ENCODE results near the gene HES2.
"Not testable (repeated sequence)": the region's sequence is repeated elsewhere in the genome, so short reads cannot be mapped to it uniquely, and the experiment has no call there.

The HES2 gene

DNA sequence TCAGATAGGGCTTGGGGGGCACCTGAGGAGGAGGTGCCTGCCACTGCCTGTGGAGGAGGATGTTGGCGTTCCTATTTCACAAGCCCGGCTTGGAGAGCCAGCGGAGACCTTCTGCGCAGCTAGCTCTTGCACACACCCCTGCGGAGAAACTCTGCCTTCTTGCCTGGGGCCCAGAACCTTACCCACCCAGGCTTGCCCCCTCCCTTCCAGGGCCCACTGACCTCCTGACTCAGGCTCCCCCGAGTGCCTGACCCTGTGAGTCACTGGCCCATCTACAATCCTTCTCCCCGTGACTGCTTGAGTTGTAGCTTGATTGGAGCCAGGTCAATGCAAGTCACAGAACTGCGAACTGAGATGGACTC, 3.4 kb downstream of the HES2 start:
- no peak for DNase-seq

DNA sequence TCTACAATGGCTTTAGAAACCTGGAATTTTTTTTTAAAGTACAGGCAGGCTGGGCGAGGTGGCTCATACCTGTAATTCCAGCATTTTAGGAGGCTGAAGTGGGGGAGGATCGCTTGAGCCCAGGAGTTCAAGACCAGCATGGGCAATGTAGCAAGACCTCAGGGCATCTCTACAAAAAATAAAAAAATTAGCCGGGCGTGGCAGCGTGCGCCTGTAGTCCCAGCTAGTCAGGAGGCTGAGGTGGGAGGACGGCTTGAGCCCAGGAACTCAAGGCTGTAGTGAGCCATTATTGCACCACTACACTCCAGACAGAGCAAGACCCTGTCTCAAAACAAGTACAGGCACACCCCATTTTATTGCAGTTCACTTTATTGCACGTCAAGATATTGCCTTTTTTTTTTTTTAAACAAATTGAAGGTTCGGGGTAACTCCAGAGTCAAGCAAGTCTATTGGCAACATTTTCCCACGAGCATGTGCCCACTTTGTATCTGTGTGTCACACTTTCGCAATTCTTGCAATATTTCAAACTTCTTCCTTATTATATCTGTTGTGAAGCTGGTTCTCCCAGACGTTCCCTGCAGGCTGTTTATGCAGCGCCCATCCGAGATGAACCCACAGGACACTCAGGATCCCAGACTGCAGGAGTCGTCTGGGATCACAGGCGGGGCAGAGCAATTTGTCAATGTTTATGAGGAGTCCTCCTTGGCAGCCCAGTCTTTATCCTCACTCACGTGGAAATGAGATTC, 4.7 kb downstream of the HES2 start:
- DNase-seq: no peak

DNA sequence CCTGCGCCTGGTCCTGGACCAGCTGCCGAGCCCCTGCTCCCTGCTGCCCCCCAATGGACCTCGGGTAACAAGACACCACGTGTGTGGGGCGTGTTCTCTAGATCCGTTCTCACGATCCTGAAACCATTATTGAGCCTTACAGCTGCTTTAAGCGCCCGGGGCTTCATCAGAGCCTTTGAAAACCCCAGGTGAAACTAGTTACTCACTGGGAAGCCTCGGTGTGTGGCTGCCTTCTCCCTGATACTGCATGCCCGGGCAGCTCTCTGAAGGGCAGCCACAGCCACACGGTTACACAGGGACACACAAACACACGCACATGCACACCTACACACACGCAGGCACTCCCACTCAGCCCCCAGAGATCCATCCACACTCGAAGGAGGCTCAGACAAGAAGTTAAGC, 5.3 kb downstream of the HES2 start:
- DNase-seq: peak; percentile 57

DNA sequence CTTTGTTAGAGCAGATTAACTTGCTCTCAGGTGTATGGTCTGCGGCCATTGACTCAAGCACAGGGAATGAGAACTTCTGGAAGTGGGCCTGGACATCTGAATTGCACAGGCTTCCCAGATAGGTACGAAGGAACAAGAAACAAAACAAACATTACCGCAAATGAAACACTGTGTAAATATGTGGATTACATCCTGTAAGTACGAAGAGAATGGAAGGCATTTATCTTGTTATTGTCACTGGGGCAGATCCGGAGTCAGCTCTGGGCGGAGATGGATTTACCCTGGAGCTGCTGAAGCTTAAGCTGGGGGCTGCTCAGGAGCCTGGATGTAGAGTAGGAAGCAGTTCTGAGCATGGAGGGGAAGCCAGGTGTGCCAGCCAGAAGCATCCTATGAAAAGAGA, 6.8 kb downstream of the HES2 start:
- no peak for DNase-seq

DNA sequence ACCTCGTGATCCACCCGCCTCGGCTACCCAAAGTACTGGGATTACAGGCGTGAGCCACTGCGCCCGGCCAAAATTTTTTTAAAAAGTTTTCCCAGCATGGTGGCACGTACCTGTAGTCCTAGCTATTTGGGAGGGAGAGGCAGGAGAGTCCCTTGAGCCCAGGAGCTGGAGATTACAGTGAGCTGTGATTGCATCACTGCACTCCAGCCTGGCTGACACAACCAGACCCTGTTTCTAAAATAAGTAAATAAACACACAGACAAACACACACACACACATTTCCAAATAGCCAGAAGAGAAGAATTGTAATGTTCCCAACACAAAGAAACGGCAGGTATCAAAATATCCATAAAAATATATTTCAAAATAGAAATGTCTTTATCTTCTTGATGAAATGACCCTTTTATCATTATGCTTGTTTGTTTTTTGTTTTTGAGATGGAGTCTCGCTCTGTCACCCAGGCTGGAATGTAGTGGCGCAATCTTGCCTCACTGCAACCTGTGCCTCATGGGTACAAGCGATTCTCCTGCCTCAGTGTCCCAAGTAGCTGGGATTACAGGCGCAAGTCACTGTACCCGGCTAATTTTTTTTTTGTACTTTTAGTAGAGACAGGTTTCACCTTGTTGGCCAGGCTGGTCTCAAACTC, 9.3 kb downstream of the HES2 start:
- DNase-seq: no peak

DNA sequence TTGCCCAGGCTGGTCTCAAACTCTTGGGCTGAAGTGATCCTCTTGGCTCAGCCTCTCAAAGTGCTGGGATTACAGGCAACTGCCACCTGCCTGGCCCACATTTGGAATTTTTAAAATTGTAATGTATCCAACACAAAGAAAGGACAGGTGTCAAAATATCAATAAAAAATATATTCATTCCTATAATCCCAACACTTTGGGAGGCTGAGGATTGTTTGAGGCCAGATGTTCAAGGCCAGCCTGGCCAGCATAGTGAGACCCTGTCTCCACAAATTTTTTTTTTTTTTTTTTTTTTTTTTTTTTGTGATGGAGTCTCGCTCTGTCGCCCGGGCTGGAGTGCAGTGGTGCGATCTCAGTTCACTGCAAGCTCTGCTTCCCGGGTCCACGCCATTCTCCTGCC, 10.0 kb downstream of the HES2 start:
- no peak for DNase-seq

DNA sequence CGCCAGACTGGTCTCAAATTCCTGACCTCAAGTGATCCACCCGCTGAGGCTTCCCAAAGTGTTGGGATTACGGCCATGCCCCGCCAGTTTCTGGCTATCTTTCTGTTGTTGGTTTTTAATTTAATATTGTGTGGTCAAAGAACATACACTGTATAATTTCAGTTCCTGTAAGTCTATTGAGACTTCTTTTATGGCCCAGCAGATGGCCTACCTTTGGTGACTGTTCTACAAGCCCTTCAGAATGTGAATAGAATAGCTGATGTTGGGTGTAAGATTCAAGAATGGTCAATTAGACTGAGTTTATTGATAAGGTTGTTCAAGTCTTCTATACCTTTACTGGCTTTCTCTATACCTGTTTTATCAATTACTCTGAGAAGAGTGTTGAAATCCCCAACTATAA, 10.7 kb downstream of the HES2 start:
- DNase-seq: no peak

DNA sequence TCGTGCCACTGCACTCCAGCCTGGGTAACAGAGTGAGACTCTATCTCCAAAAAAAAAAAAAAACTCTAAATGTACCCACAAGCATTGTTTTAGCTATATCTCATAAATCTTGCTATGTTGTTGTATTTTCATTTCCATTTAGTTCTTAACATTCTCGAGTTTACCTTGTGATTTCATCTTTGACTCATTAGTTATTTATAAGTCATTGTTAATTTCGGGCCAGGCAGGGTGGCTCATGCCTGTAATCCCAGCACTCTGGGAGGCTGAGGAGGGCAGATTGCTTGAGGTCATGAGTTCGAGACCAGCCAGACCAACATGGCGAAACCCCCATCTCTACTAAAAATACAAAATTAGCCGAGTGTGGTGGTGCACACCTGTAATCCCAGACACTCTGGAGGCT, 11.7 kb downstream of the HES2 start:
- DNase-seq: no peak

DNA sequence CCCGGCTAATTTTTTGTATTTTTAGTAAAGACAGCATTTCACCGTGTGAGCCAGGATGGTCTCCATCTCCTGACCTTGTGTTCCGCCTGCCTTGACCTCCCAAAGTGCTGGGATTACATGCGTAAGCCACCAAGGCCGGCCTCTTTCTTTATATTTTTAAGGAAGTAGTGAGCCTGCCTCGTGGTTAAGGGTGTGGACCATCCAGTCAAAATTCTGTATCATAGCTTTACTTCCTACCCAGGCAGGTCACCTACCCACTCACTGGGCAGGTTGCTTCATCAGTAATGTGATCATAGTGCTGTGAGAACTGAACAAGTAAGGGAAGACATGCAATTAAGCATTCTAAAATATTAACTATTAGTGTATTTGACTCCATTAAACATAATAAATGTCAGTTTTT, 18.0 kb downstream of the HES2 start:
- no peak for DNase-seq

DNA sequence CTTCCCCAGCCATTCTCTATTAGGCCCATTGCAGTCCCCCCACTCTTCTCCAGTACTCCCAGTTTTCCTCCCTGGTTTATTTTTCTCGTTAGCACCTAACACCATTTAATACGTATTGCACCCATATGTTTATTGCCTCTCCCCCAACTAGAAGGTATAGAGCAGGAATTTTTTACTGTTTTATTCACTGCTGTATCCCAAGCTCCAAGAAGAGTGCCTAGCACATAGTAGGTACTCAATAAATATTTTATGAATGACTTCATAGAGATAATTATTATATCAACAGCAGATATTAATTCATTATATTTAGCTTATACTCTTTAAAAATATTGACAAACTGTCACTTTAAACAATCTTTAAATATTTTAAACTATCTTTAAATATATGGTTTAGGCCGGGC, 20.4 kb downstream of the HES2 start:
- DNase-seq: no peak

DNA sequence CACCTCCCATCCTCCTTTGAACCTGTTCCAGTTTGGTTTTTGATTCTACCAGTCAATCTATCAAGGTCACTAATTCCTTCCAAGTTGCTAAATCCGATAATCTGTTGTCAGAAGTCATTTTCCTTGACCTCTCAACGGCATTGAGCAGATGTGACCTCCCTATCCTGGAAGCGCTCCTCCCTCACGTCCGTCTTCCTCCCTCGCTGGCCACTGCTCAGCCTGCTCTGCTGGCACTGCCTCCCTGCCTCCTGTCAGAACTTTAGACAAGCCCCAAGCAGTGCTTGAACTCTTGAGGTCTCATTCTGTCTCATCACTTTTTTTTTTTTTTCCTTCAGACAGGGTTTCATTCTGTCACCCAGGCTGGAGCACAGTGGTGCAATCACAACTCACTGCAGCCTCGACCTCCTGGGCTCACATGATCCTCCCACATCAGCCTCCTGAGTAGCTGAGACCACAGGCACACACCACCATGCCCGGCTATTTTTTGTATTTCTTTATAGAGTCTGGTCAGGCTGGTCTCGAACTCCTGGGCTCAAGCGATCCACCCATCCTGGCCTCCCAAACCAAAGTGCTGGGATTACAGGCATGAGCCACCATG, 21.8 kb downstream of the HES2 start:
- DNase-seq: no peak

DNA sequence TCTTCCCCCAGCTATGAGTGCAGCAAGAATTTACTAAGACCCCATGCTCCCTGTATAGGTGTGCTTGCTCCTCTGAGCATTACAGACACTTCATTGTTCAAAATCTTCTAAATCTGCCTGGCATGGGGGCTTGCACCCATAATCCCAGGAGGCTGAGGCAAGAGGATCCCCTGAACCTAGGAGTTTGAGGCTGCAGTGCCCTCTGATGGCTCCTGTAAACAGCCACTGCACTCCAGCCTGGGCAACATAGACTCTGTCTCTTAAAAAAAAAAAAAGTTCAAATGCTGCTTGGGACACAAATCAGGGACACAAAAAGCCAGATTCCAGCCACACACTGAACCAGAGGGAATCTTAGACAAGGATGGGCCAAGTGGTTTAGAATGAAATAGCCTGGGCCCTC, 22.7 kb downstream of the HES2 start:
- peak; percentile 23 for DNase-seq

DNA sequence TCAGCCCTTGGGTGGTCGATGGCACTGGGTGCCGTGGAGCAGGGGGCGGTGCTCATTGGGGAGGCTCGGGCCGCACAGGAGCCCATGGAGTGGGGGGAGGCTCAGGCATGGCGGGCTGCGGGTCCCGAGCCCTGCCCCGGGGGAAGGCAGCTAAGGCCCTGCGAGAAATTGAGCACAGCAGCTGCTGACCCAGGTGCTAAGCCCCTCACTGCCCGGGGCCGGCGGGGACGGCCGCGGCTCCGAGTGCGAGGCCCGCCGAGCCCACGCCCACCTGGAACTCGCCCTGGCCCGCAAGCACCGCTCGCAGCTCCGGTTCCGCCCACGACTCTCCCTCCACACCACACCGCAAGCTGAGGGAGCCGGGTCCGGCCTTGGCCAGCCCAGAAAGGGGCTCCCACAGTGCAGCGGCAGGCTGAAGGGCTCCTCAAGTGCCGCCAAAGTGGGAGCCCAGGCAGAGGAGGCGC, 23.9 kb downstream of the HES2 start:
- not testable (repeated sequence) for DNase-seq

DNA sequence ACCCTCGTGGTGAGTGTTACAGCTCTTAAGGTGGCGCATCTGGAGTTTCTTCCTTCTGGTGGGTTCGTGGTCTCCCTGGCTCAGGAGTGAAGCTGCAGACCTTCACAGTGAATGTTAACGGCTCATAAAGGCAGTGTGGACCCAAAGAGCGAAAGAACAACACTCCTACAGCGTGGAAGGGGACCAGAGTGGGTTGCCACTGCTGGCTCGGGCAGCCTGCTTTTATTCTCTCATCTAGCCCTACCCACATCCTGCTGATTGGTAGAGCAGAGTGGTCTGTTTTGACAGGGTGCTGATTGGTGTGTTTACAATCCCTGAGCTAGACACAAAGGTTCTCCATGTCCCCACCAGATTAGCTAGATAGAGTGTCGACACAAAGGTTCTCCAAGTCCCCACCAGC, 24.6 kb downstream of the HES2 start:
- DNase-seq: peak; percentile 20

DNA sequence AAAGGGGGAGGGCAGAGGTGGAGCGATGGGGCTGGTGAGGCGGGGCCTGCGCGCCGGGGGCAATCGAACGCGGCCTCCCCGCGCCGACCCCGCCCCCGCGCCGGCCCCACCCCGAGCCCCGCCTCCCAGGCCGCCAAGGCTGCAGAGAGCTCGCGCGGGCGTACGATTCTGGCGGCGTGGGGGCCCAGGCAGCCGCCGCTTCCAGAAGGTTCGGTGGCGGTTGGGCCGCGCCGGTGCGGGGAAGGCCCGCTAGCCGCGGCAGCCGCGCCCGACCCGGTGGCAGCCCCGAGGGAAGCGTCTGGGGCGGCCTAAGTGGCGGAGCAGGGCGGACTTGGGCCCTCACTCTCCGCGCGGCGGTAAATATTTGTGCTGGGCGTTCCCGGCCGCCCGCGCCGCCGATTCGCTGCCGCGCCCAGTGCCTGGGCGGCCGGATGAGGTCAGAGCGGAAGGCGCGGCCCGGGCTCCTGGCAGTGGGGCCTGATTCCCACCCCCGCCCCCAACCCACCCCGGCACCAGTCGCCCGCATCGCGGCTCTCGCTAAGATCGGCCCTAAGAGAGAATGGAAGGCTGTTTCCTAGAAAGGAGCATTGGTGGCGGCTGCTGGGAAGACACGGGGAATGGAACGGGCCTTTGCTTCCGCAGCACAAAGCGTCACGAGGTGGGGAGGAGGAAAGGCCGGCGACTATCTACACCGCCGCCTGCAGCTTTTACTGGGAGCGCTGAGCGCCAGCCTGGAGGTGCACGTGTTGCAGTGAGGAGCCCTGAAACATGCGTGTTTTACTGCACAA, 26.1 kb downstream of the HES2 start, which contains the start of gene ACOT7:
ACOT7 (minus strand) TSS at position 368 of the 788 bp plus-strand sequence. CDS start 368 bp downstream, outside the sequence.
- DNase-seq: peak; percentile 95

DNA sequence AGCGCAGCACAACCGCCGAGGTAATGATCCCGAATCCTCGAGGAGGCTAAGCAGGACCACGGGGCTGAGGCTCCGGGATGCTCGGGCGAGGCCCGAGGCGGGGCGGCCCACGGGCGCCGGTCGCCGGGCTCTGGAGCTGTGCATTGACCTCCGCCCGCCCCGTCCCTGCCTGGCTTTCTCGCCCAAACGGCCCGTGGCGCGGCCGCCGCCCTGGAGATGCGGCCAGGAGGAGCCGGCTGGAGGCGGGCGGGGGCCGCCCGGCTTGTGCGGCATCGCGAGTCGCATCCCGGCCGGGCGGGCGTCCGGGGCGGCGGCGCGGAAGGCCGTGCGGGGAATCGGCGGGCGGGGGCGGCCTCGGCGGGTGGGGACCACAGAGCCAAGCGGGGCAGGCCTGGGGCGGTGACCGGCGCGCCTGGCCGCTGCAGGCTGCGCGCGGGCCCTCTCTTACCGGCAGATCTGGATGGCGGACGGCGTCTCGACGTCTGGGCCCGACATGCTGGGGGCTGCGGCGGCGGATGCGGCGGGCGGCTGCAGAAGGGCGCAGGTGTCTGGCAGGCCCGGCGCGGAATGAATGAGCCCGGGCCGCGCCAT, 26.8 kb downstream of the HES2 start:
- no peak for DNase-seq

DNA sequence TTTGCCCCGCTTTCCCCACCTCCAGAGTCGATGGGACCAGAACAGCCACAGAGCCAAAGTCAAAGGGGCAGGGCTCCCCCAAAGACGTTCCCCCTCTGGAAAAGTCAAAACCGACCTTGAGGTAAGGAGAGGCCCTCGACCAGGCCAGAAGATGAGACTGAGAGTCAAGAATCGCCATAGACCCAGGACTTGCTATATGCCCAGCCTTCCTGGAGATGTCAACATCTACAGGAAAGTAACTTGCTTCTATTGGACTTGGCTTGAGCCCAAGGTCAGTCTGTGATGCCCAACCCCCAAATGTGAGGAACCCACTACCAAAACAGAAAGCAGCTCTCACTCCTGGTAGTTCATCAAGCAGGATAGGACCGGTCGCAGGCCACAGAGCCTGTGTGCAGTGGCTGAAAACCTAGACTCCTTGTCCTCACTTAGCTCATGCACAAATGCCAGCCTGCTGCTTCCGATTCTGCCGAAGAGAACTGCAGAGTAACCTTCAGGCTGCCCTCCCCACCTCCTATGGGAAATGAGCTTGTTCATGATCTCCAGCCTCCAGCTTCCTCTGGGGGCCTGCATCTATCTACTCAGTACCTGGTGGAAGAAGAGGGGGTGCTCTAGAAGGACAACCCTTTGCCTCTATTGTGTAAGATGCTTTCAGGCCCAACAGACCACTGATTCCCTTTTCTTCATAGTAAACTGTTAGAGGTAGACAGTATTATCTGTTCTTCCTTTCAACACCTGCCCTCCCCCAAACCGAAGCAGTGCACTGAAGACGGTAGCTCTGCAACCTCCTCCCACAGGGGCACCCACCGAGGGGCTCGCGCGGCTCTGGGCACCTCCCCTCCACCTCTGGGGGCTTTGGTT, 27.5 kb downstream of the HES2 start:
- peak; percentile 28 for DNase-seq

DNA sequence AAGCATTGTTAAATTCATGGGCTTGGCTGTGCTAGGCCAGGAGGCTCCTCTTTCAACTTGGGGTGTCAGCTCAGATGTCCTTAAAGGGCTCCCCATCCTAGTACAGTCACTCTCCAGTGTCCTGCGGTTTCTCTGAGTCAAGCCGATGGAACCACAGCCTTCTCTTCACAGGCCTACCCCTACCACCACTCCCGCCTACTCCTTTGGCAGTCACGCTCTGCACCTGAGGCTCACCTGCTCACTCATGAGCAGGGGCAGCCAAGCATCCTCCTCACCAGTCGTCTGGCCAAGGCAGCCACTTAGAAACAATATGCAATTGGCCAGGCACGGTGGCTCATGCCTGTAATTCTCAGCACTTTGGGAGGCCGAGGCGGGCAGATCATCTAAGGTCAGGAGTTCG, 29.7 kb downstream of the HES2 start:
- no peak for DNase-seq

DNA sequence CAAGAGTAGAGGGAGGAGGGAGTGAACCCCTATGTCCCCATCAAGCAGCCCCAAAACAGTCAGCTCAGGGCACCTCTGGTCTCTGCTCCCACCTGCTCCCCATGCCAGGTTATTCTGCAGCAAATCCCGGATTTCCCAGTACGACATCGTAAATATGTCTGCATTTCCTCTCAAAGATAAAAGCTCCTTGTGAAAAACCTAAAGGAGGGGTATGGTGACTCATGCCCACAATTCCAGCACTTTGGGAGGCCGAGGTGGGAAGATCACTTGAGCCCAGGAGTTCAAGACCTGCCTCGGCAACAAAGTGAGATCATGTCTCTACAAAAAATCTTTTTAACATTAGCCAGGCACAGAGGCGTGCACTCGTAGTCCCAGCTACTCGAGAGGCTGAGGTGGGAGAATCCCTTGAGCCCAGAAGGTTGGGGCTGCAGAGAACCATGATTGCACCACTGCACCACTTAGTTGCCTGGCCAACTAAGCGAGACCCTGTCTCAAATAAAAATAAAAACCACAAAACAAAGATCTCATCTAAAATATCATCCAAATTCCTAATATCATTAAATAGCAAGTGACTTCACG, 33.3 kb downstream of the HES2 start:
- no peak for DNase-seq

DNA sequence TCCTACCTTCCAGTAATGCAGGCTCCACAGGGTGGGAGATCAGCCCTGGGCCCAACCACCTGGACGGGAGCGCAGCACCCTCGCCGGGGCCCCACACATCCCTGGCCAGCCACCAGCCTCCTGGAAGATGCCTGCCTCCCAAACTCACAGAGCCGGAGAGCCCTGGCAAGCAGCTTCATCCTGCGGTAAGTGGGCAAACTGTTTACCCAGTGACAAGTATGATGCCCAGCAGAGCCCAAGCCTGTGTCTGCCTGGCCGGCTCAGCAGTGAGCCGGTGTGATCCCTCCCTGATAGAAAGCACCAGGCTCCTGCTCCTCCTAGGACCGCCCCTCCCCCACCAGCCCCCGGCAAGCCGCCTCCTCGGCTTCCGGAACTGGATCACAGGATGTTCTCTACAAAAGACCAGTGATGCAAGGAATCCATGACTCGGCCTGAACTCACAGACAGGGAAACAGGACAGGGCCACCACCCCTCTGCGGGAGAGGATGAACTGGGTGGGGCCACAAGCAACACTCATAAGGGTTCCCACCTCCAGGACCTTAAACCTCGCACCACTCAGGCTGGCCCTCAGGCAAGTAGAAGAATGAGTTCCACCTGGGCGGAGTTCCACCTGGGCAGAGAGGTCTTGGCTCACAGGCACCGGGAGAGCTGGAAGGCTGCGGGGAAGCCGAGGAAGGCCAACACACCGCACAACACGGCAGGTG, 34.1 kb downstream of the HES2 start:
- DNase-seq: no peak

DNA sequence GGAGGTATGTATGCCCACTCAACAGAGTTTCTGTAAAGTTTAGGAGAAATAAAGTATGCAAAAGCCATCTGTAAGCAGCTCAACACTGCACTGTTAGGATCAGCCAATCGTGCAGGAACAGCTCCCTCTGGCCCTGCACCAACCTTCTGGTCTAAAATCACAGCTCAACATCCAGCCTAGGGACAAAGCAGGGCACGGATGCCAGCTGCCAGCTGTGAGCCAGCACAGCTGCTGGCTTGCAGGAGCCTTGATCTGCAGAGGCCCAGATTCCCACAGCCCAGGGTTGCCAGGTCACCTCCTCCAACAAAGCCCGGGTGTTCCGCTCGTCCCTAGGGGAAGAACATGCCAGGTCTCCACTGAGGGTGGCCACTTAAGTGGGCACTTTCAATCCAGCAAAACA, 34.8 kb downstream of the HES2 start:
- no peak for DNase-seq

All from activated CD4-positive, alpha-beta T cell treated with anti-CD3 and anti-CD28 coated beads, Interleukin-10, Interleukin-2, amounts not matched to agents 100 ng/mL and 50 ng/mL, durations not matched to agents 16 hours and 8 hours (primary cell).